GM21576 (cell line): ENCODE results near the gene FLNA.
"Not testable (repeated sequence)": the region's sequence is repeated elsewhere in the genome, so short reads cannot be mapped to it uniquely, and the experiment has no call there.

ENCODE experiments used
- ATAC-seq: cut with Tn5 transposase; IDR thresholded peaks from one replicate; pipeline ENCODE4 v1.9.1; 2021; ENCODE audit warnings: mild to moderate bottlenecking, moderate library complexity; ENCODE audit not compliant: unreplicated experiment

Gene FLNA

DNA sequence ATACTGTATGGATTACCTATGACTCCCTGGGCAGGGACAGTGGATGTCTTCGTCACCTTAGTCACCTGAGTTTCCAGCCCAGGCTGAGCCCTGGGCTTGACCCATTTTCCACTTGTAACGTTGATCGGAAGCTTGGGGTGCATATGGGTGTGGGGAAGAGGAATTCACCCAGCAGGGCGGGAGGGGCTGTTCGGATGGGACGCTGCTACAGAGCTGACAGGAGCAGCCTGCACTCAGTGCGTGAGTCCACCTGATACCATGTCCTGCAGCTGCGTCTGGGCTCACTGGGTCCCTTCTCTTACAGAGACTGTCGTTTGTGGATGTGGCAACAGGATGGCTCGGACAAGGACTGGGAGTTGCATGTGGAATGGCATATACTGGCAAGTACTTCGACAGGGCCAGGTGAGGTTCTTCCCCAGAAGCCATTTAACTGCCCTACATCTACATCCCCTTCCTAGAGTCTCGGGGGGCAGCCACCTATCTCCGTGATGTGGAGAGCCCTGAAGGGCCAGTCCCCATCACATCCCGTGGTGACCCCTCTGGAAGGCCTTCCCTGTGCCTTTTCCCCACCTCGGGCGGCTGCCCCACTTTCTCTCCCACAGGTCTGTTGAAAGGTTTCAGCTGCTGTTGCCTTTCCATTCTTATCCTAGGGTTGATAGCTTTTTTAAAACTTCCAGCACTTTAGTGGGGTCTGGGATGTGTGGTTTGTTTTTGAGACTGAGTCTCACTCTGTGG lies 65.2 kb downstream of the FLNA start:
- no peak for ATAC-seq

- peak; percentile 66 for ATAC-seq
Measured at GRCh38 chrX:154308108-154308946, 66.1 kb downstream of the FLNA start.

- ATAC-seq, result no peak
Measured at GRCh38 chrX:154307202-154307601, 67.2 kb downstream of the FLNA start.

GRCh38 chrX:154305541-154306205 lies 68.8 kb downstream of the FLNA start:
- ATAC-seq, result no peak

DNA sequence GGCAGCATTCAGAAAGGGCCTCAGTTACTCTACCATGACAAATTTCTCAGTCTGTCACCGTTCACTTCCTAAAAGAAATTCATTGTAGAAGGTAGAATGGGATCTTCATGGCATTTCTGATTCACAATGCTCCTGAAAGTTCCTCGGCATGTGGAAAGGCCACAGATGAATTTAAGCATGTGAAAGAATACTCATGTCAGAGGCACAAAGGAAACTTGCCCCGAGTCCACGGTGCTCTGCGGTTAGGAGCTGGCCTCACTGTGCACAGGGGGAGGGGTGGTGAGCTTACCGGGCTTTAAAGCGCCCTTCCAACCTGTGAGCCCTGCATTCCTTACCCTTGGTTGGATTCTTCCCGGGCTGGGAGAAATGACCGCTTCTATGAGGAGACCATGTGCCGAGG lies 69.6 kb downstream of the FLNA start:
- no peak for ATAC-seq

GRCh38 chrX:154303476-154303875 lies 71.0 kb downstream of the FLNA start:
- no peak for ATAC-seq

- ATAC-seq, result not testable (repeated sequence)
Measured at GRCh38 chrX:154302998-154303397, 71.4 kb downstream of the FLNA start.

DNA sequence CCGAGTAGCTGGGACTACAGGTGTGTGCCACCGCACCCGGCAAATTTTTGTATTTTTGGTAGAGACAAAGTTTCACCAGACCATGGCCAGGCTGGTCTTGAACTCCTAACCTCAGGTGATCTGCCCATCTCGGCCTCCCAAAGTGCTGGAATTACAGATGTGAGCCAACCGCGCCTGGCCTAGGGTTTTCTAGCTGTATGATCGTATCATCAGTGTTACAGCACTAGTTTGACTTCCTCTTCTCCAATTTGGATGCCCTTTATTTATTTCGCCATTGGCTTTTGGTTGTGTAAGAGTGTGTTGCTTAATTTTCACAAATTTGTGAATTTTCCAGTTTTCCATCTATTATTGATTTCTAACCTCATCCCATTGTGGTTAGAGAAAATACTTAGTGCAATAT lies 73.6 kb downstream of the FLNA start:
- no peak for ATAC-seq
